LNCAP (cell line): ENCODE results near the gene PRXL2B.

ENCODE experiments used
- TF ChIP-seq, protein P1 (sequence below): fragments of 450-650 bp; IDR thresholded peaks from 2 replicates; pipeline ENCODE4 v1.5.1; 2017; ENCODE audit warnings: mild to moderate bottlenecking

PRXL2B gene

DNA sequence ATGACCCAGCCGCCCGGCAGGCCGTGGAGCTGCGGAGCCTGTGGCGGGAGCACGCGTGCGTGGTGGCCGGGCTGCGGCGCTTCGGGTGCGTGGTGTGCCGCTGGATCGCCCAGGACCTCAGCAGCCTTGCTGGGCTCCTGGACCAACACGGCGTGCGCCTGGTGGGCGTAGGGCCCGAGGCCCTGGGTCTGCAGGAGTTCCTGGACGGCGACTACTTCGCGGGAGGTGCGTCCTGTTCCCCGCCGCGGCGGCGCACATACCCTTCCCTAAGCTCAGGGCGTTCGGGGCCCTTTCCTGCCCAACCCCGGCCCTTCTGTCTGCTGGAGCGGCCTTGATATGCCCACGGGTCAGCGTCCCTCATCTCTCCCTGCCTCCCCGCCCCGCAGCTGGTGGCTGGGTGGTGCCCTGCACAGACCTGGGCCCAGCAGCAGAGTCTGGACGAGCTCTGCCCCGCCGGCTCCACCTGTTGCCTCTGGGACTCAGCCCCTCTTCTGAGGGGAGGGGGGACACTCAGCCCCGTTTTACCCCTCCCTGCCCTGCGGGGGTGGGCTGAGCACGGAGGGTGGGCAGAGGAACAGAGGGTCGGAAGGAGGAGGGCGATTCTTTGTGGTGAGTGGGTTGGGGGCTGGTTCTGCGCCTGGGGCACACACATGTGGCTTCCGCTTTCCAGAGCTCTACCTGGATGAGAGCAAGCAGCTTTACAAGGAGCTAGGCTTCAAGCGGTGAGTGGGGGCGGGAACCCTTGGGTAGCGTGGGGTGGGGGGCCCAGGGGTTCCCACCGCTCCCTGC is 688 bp downstream of the PRXL2B start:
- TF ChIP-seq, protein P1, sequence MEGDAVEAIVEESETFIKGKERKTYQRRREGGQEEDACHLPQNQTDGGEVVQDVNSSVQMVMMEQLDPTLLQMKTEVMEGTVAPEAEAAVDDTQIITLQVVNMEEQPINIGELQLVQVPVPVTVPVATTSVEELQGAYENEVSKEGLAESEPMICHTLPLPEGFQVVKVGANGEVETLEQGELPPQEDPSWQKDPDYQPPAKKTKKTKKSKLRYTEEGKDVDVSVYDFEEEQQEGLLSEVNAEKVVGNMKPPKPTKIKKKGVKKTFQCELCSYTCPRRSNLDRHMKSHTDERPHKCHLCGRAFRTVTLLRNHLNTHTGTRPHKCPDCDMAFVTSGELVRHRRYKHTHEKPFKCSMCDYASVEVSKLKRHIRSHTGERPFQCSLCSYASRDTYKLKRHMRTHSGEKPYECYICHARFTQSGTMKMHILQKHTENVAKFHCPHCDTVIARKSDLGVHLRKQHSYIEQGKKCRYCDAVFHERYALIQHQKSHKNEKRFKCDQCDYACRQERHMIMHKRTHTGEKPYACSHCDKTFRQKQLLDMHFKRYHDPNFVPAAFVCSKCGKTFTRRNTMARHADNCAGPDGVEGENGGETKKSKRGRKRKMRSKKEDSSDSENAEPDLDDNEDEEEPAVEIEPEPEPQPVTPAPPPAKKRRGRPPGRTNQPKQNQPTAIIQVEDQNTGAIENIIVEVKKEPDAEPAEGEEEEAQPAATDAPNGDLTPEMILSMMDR = no peak

GRCh38 chr1:2587860-2588571 is 1.4 kb downstream of the PRXL2B start:
- TF ChIP-seq, protein P1 = no peak

DNA sequence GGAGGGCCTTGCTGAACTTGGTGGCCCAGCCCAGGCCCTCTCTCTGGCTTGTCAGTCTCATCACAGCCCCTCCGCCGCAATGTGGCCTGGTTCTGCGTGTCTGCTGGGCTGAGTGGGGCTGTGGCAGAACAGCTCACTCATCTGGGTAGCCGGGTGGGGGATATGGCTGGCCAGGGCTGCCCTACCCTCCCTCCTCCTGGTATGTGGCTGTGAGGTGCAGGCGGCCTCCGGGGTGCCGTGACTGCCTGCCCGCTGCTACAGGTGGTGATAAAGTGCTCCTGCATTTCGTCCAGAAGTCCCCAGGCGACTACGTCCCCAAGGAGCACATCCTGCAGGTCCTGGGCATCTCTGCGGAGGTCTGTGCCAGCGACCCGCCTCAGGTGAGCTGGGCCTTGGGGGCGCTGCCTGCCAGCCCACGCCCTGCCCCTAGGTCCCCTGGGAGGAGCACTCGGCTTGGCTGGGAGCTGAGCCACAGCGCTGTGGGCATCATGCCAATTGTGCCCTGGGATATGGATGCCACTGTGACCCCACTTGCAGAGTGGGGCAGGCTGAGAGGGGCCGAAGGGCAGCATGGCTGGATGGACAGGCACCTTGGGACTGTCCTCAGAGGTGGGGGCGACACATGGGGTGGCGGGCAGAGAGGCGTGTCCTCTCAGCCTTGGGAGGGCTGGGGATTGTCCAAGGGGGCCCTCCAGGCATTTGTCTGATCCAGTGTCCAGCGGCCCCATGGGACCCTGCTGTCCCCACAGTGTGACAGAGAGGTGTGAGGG is 2.3 kb downstream of the PRXL2B start:
- TF ChIP-seq, protein P1 = no peak

DNA sequence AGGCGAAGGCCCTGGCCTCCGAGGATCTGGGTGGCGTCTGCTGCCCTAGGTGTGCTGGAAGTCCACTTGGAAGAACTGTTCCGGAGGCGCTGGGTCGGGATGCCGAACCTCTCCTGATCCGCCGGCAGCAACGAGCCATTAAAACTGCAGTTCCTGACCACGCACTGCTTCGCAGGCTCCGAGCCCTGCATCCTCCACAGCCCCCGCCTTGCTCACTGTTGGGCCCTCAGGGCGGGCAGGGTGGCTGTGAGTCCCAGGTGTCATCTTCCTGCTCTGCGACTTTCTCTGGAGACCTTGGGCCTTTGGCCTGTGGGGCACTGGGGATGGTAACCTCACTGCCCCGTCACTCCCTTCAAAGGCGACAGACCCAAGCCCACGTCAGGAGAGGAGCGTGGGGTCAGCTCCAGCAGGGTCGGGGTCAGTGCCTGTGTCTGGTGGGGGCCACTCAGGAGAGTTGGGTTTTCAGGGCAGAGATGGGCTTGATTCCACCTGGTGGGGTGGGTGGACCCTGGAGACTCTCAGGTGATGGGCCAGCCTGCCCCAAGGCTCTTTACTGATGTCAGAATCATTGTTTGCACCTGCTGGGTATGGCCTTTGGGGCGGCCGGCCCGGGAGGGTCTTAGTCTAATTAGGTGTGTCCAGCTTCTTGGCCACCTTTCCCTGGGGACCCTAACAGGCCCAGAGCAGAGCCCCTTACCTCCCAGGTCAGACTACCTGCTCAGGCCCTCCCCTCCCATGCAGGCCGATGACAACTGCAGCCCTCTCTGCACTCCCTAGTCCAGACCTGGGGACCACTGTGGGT is 3.1 kb downstream of the PRXL2B start:
- TF ChIP-seq, protein P1 = no peak

DNA sequence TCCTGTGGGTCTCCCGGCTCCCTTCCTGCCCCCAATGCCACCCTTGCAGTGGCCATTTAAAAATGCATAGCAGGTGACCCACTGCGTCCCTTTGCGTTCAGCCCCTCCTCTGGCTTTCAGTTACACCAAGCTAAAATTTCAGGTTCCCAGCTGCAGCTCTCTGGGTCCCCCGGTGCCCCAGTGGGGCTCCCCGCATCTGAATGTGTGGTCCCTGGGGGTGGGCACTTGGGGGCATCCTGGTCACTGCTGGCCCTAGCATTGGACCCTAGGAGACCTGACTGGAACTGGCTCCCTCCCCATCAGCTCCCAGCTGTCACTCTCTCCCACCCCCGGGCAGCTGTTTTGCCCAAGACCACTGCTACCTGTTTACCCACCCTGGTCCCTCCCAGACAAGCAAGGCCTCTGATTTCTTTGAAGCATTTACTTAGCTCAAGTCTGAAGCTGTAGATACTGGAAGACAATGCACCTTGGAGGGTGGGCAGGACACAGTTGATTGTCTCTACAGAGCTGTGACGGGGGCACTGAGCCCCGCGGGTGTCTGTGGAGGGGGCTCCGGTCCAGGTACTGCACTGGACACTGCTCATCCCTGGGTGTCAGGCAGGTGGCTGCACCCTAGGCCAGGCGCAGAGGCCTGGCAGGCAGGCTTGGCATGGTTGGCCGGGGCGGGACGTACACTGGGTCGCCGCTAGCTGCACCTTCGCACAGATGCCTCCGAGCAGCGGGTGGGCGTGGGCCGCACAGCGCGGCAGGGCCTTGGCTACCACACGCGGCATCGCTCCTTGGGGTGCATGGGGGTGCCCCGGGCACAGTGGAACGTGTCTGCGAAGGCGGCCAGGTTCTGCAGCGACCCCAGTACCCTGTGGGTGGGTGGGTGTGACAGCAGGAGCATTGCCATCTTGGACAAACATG is 3.9 kb downstream of the PRXL2B start:
- TF ChIP-seq, protein P1 = no peak

DNA sequence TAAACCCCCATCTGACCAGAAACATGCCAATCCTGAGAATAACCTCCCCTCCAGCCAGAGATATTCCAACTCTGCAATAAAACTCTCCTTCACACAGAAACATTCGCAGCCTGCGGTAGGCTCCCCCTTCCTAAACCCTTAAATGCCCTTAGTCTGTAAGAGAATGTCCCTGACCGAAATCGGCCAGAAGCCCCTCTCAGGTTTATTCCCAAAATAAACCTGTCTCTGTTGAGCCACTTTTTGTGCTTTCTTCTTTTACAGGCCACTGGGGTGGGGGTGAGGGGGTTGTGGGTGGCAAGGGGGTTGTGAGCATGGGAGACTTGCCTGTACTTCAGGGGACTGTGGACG is 4.6 kb downstream of the PRXL2B start:
- TF ChIP-seq, protein P1 = no peak
